B cell (primary cell): ENCODE data around the gene CHST11. TPM values are rescaled to one million over a fixed set of nuclear protein-coding genes. Genes with fewer than 3 reads are reported as not detected.

Source experiments
- ATAC-seq: fragments of 200-7000 bp; cut with Tn5 transposase; one replicate; pipeline ENCODE4 v1.10.0; 2021; ENCODE audit warnings: low read depth, mild to moderate bottlenecking, moderate number of reproducible peaks, moderate library complexity
- CTCF ChIA-PET: fragments of 350-600 bp; sonication (Branson Sonifier 250); formaldehyde crosslinking; loops from one replicate; lab custom pipeline; 2021; ENCODE audit warnings: antibody characterized with exemption, inconsistent platforms; lab: Charles Lee
- POLR2A ChIA-PET: fragments of 350-600 bp; sonication (Branson Sonifier 250); formaldehyde crosslinking; loops from one replicate; lab custom pipeline; 2021; ENCODE audit warnings: antibody characterized with exemption; lab: Charles Lee
- DNase-seq: peaks from one replicate; pipeline ENCODE4 v3.0.0; 2013
- H2AFZ ChIP-seq: 2 replicates; pipeline ENCODE4 v1.6.1; 2012; ENCODE audit warnings: mild to moderate bottlenecking, low read depth, low read length; ENCODE audit not compliant: insufficient read depth, poor library complexity, severe bottlenecking
- H3K27ac ChIP-seq, 2 donors: 1 replicate in 1 of 2; 2 replicates in 1 of 2; pipeline ENCODE4 v1.5.1; 2012 to 2013; ENCODE audit warnings: low read length in 2 of 2, mild to moderate bottlenecking in 2 of 2, moderate library complexity in 1 of 2
- H3K27me3 ChIP-seq, 4 experiments: fragments of 200-600 bp in 1 of 4; sonication (generic) in 1 of 4; replicated peaks in 1 of 4; 1 replicate in 2 of 4; 2 replicates in 2 of 4; pipeline versions ENCODE4 v1.6.1 to v1.7.0; 2013 to 2016; ENCODE audit warnings: low read length in 3 of 4, mild to moderate bottlenecking in 2 of 4, mixed read lengths in 1 of 4, moderate library complexity in 1 of 4; ENCODE audit not compliant: insufficient read depth in 4 of 4, control insufficient read depth in 3 of 4; ENCODE audit errors: control extremely low read depth in 1 of 4
- H3K36me3 ChIP-seq, 2 experiments: replicated peaks in 1 of 2; 1 replicate in 1 of 2; 2 replicates in 1 of 2; pipeline versions ENCODE4 v1.6.1 to v1.7.1; 2013; ENCODE audit warnings: low read length in 1 of 2; ENCODE audit not compliant: insufficient read depth in 2 of 2, control insufficient read depth in 1 of 2; ENCODE audit errors: control extremely low read depth in 1 of 2, extremely low read depth in 1 of 2
- H3K4me1 ChIP-seq, 2 donors: fragments of 200-600 bp in 1 of 2; sonication (generic) in 1 of 2; 1 replicate in 1 of 2; 2 replicates in 1 of 2; pipeline versions ENCODE4 v1.5.1 to v1.6.1; 2013 to 2017; ENCODE audit warnings: low read length in 2 of 2; ENCODE audit not compliant: control insufficient read depth in 2 of 2, insufficient read depth in 2 of 2
- H3K4me2 ChIP-seq: replicated peaks from 2 replicates; pipeline ENCODE3; 2012; ENCODE audit warnings: mild to moderate bottlenecking, low read depth, low read length; ENCODE audit not compliant: poor library complexity, severe bottlenecking
- H3K4me3 ChIP-seq, 5 experiments: fragments of 200-600 bp in 1 of 5; sonication (generic) in 1 of 5; 1 replicate in 3 of 5; 2 replicates in 2 of 5; pipeline versions ENCODE4 v1.5.1 to v1.7.0; 2011 to 2016; ENCODE audit warnings: low read length in 4 of 5, mild to moderate bottlenecking in 4 of 5, low read depth in 2 of 5, control low read depth in 1 of 5, moderate library complexity in 1 of 5; ENCODE audit not compliant: insufficient read depth in 1 of 5; ENCODE audit errors: control extremely low read depth in 1 of 5, extremely low read depth in 1 of 5
- H3K79me2 ChIP-seq: fragments of 200-600 bp; sonication (generic); one replicate; pipeline ENCODE4 v1.6.0; 2016; ENCODE audit warnings: low read length; ENCODE audit not compliant: control insufficient read depth, insufficient read depth
- H3K9ac ChIP-seq: fragments of 200-600 bp; sonication (generic); 2 replicates; pipeline ENCODE4 v1.6.1; 2017; ENCODE audit warnings: mild to moderate bottlenecking, low read length, moderate library complexity
- H3K9me3 ChIP-seq, 3 donors: one replicate each; pipeline versions ENCODE4 v1.6.1 to v1.7.1; 2013; ENCODE audit warnings: low read length in 2 of 3; ENCODE audit not compliant: control insufficient read depth in 2 of 3, insufficient read depth in 1 of 3; ENCODE audit errors: control extremely low read depth in 1 of 3
- H4K20me1 ChIP-seq: 2 replicates; pipeline ENCODE4 v1.6.0; 2012; ENCODE audit warnings: mild to moderate bottlenecking, low read length; ENCODE audit not compliant: insufficient read depth, control insufficient read depth, poor library complexity, severe bottlenecking
- H3K27ac Mint-ChIP-seq: one replicate; pipeline ENCODE4 v1.8.0; 2021; ENCODE audit warnings: mixed read lengths
- H3K27me3 Mint-ChIP-seq: one replicate; pipeline ENCODE4 v1.8.0; 2021; ENCODE audit warnings: mixed read lengths
- H3K4me1 Mint-ChIP-seq: one replicate; pipeline ENCODE4 v1.8.0; 2021; ENCODE audit warnings: mixed read lengths
- H3K4me3 Mint-ChIP-seq: one replicate; pipeline ENCODE4 v1.8.0; 2021; ENCODE audit warnings: mixed read lengths
- H3K9me3 Mint-ChIP-seq: one replicate; pipeline ENCODE4 v1.8.0; 2022; ENCODE audit warnings: mixed read lengths; ENCODE audit not compliant: insufficient read depth
- CTCF ChIP-seq: fragments of 200-600 bp; IDR thresholded peaks from one replicate; pipeline ENCODE4 v1.8.0; 2022; ENCODE audit warnings: antibody characterized with exemption, mild to moderate bottlenecking
- EZH2 ChIP-seq: IDR thresholded peaks from 2 replicates; pipeline ENCODE4 v1.6.1; 2012; ENCODE audit warnings: borderline replicate concordance, low read depth, mild to moderate bottlenecking, moderate library complexity, low read length; ENCODE audit not compliant: insufficient read depth, poor library complexity, severe bottlenecking
- WGBS: methylation state at CpG from one replicate; pipeline ENCODE4 v1.1.5; 2013; ENCODE audit warnings: missing lambda C conversion rate; ENCODE audit not compliant: insufficient coverage; 5-methylcytosine and 5-hydroxymethylcytosine counted together
- intact Hi-C: fragments of 100-400 bp; cut with micrococcal nuclease; formaldehyde crosslinking; loops from one replicate; pipeline ENCODE4 v1.10.0; 2022
- polyA plus RNA-seq: library from polyadenylated mRNA; depleted of rRNA; stranded (reverse); fragments of >200 nt; gene quantifications from 2 replicates; pipeline ENCODE4 v1.2.3, GENCODE V29; 2012
- total RNA-seq, 2 donors: library from RNA; stranded (reverse); fragments of 120-200 nt in 1 of 2; gene quantifications; 1 replicate in 1 of 2; 2 replicates in 1 of 2; pipeline versions ENCODE4 v1.2.3 to v1.2.4, GENCODE V29; 2013 to 2022

CHST11 gene
- total and polyA plus RNA-seq, 2 donors (not counting 1 experiment from before 2014, with no cell fraction given), result 46.3 to 152 TPM

- ATAC-seq (no peak), DNase-seq (no peak)
- H3K36me3 ChIP-seq, result no peaks in the 10 kb centered on the region
- Mint-ChIP-seq H3K9me3 (no peaks in the 10 kb centered on the region), H3K27me3 (no peaks in the 10 kb centered on the region), H3K4me1 (no peaks in the 10 kb centered on the region), H3K27ac (no peak overlapping the region), H3K4me3 (no peak overlapping the region)
- H3K9me3 ChIP-seq, result peaks cover 0 to 4% (median 0%) of the 10 kb centered on the region in 3 donors
- no peak overlapping the region for H3K9ac ChIP-seq
- H3K4me2 ChIP-seq, result no peak overlapping the region
- ChIA-PET POLR2A (no interaction called here), CTCF (interaction anchor here (1.2 kb wide), 1 partner anchor 61 kb away, joined by 3 read pairs; no protein-coding TSS in a partner anchor)
- 100% methylated on average over 2 of the region's 2 CpGs for WGBS
- intact Hi-C loops, result no loop called here
- no peaks in the 10 kb centered on the region for H3K27me3 ChIP-seq
- H3K4me3 ChIP-seq, result no peak overlapping the region
- no peaks in the 10 kb centered on the region for H3K79me2 ChIP-seq
- no peaks in the 10 kb centered on the region for H4K20me1 ChIP-seq
- H2AFZ ChIP-seq, result no peak overlapping the region
- H3K4me1 ChIP-seq, result peaks cover 1 to 8% of the 10 kb centered on the region in 2 donors
- no peak overlapping the region for H3K27ac ChIP-seq
- TF ChIP-seq CTCF (no peak), EZH2 (no peak)
Measured at GRCh38 chr12:104419717-104420116, 37.0 kb upstream of the CHST11 start.

GRCh38 chr12:104420868-104421267, 35.9 kb upstream of the CHST11 start:
- no peaks in the 10 kb centered on the region for H3K27me3 ChIP-seq
- TF ChIP-seq EZH2 (no peak), CTCF (no peak)
- H3K36me3 ChIP-seq, result no peaks in the 10 kb centered on the region
- no peaks in the 10 kb centered on the region for H3K79me2 ChIP-seq
- H3K27ac Mint-ChIP-seq, result no peak overlapping the region
- H3K9me3 Mint-ChIP-seq, result no peaks in the 10 kb centered on the region
- intact Hi-C loops, result no loop called here
- WGBS, result 100% methylated on average over 1 of the region's 2 CpGs
- H3K27ac ChIP-seq, result no peak overlapping the region
- no peaks in the 10 kb centered on the region for H3K27me3 Mint-ChIP-seq
- H3K9ac ChIP-seq, result no peak overlapping the region
- ATAC-seq, result no peak
- ChIA-PET CTCF (interaction anchor here (1.2 kb wide), 1 partner anchor 62 kb away, joined by 3 read pairs; no protein-coding TSS in a partner anchor), POLR2A (no interaction called here)
- no peak overlapping the region for H3K4me2 ChIP-seq
- peaks cover 0 to 4% (median 0%) of the 10 kb centered on the region in 3 donors for H3K9me3 ChIP-seq
- H3K4me1 ChIP-seq, result peaks cover 6 to 9% of the 10 kb centered on the region in 2 donors
- no peak overlapping the region for H3K4me3 Mint-ChIP-seq
- no peaks in the 10 kb centered on the region for H4K20me1 ChIP-seq
- peaks cover 6% of the 10 kb centered on the region for H3K4me1 Mint-ChIP-seq
- no peak overlapping the region for H3K4me3 ChIP-seq
- DNase-seq, result no peak
- no peak overlapping the region for H2AFZ ChIP-seq
